GM19324 (cell line): ENCODE data around the gene PLPPR3.

Experiments
- ATAC-seq: cut with Tn5 transposase; IDR thresholded peaks from one replicate; pipeline ENCODE4 v1.9.1; 2021; ENCODE audit warnings: mild to moderate bottlenecking, moderate library complexity; ENCODE audit not compliant: unreplicated experiment, low FRiP score

PLPPR3 gene

DNA sequence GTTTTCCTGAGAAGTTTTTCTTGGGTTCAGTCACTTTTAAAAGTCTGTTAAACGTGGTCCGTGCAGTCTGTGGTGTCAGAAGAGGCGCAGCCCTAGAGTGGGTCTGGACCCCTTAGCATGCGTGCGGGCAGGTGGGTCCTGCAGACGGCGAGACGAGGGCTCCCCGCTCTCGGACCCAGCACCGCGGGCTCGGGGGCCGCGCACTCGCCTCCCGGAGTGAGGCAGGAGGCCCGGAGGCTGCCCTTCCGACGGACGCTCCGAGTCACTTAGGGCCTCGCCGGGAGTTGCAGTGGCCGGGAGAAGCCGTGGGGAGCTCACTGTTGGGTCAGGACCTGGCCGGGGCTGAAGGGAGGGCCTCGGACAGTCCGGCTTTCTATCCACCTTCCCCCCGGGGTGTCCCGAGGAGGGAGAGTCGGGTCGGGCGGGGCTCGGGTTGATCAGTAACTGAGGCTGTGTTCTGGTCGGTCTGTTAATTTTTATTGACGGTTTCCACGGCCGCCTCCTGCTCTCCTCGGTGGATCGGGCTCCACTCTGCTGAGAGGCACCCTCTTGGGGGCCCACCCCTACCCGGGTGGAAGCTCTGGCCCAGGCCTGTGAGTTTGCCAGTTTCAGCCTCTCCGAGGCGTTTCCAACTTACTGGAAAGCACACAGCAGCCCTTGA lies 23.2 kb downstream of the PLPPR3 start:
- ATAC-seq, result no peak

DNA sequence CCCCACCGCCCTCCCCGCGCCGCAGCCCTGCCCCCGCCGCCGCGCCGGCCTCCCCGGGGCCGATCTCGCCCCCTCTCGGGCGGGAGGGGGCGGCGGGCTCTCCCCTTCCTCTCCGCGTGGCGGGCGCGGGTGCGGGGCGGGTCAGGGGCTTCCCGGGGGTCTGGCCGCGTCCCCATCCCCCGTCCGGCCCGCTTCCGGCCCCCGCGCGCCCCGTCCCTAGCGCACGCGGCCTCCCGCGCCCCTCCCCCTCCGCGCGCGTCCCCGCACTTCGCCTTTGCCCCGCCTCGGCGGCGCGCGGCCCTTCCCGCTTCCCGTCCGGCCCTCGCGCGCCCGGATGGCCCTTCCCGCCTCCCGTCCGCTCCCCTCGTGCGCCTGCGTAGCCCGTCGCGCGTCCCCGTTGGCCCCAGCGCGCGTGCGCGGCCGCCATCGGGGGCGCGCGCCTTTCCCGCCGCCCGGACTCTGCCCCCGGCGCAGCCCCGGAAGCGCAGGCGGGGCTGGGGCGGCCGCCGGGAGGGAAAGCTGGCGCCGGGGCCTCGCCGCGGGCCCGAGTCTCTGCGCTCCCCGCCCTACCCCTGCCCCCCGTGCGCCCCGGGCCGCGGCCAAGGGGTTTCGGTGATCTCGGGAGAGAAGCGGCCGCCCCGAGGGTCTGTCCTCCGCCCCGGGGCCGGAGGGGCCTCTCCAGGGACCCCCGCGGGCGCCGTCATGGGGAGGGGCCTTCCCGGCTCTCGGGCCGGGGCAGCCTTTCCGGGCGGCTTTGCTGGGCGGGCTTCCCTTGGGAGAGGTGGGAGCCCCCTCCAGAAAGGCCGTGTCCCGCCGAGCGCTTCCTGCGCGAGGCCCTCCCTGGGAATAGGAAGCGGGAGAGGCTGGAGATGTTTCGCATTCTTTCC lies 24.0 kb downstream of the PLPPR3 start:
- peak; percentile 52 for ATAC-seq

DNA sequence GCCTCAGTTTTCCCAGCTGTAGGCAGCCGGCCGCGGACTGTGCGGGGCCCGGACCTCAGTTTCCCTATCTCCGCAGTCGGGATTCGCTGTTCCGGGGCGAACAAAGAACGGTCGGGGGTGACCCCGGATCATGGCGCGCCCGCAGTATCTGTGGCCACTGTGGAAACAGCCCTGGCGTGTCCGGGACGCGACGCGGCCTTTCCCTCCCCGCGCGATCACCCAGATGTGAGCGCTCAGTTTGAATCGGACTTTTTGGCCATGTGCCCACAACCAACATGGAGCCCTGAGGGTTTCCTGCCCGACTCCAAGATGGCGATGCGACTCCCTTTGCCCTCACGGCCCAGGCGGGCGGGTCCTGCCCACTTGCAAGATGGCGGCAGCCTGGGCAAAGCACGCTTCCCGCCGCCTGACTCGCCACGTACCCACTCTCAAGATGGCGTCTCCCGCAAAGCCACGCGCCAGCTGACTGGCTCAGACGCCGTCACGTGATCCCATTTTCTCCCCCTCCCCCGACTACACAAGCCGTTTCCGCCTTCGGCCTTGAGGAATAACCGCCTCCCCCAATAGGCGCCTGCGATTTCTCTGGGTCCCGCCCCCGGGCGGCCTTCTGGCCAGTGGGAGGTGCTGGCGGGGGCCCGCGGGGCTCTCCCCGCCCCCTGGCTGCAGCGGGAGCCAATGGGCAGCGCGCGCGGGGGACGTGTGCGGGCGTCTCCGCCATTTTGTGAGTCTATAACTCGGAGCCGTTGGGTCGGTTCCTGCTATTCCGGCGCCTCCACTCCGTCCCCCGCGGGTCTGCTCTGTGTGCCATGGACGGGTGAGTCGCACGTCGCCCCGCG lies 24.8 kb downstream of the PLPPR3 start, which contains the start of gene PTBP1:
Gene PTBP1, plus strand, starts transcription at position 761 of the 836 bp plus-strand sequence. Its CDS starts 46 bp downstream, at position 807.
- ATAC-seq, result peak; percentile 81

DNA sequence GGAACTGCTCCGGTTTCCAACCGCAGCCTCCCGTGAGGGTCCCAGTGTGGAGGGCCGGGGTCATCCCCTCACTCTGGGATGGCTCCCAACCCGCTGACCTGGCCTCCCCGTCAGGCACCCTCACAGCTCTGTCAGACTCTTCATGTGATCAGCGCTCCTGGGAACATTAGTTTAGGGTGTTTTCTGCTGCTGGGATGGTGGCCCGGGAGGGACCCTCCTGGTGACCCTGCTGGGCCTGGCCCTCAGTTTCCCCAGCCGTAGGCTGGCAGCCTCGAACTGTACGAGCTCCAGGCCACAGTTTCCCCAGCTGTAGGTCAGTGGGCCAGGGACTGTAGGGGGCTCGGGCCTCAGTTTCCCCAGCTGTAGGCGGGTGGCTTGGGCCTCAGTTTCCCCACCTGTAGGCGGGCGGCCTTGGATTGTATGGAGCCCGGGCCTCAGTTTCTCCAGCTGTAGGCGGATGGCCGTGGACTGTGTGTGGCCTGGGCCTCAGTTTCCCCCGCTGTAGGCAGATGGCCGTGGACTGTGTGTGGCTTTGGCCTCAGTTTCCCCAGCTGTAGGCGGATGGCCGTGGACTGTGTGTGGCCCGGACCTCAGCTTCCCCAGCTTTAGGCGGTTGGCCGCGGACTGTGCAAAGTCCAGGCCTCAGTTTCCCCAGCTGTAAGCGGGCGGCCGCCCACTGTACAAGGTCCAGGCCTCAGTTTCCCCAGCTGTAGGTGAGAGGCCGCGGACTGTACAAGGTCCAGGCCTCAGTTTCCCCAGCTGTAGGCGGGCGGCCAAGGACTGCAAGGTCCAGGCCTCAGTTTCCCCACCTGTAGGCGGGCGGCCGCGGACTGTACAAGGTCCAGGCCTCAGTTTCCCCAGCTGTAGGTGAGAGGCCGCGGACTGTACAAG lies 25.8 kb downstream of the PLPPR3 start:
- no peak for ATAC-seq

- ATAC-seq, result no peak
Measured at GRCh38 chr19:795073-795611, 26.6 kb downstream of the PLPPR3 start.

DNA sequence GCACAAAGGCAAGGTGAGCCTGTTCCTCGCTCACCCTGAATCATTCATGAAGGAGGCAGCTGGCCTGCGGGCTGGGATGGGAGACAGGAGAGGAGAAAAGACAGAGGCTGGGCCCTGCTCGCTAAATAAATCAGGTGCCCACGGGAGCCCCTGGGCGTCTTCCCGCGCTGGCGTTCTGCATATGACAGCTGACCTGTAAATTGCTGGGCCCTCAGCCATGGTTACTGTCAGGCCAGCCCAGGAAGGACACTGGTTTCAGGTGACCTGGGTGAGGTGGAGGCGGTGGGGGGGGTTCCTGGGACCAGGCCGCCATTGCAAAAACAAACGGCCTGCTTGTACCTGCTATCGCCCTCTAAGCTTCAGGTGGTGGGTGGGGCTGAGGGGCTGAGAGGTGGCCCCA lies 27.9 kb downstream of the PLPPR3 start:
- no peak for ATAC-seq

DNA sequence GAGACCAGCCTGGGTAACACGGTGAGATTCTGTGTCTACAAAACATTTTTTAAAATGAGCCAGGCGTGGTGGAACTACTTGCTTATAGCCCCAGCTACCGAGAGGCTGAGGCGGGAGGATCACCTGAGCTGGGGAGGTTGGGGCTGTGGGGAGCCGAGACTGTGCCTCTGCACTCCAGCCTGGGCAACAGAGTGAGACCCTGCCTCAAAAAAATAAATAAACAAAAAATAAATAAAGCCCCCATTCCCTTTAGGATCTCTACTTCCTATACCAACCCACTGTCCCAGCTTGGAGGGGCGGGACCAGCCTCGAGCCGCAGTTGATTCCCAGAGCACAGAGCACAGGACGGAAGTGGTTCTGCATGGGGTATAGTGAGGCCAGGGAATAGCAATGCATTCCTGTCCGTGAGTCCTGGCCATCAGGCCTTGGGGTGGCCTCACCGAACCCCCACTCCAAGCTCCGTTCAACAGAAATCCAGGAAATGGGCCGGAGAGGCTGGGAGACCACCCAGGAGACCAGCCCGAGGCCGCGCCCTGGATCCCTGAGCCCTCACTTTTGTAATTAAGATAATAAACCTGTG lies 29.4 kb downstream of the PLPPR3 start:
- no peak for ATAC-seq

DNA sequence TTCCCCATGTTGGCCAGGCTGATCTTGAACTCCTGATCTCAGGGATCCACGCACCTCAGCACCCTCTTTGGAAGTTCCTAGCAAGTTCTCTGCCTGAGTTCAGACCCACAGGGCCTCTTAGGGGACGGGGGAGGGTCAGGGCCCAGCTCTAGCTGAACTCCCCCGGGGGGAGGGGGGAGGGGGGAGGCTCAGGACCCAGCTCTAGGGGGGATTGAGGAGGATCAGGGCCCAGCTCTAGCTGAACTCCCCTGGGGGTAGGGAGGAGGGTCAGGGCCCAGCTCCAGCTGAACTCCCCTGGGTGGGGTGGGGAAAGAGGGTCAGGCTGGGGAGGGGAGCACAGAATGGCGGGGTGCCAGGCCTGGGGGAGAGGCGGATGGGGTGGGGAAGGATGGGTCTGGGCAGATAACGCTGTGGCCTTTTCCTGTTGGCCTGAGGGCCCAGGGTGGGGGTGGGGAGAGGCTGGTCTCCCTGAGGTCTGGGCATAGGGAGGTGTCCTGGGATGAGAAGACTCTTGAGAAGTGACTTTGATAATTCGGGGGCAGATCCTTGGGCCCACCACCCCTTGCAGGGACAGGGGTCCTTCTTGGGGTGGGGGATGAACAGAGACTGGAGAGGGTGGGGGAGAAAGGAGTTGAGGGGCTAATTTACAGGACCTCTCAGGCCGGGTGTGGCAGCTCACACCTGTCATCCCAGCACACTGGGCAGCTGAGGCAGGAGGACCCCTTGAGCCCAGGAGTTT lies 30.0 kb downstream of the PLPPR3 start:
- ATAC-seq, result no peak

GRCh38 chr19:791007-791566 lies 30.7 kb downstream of the PLPPR3 start:
- no peak for ATAC-seq

GRCh38 chr19:789701-790060 lies 32.1 kb downstream of the PLPPR3 start:
- no peak for ATAC-seq

DNA sequence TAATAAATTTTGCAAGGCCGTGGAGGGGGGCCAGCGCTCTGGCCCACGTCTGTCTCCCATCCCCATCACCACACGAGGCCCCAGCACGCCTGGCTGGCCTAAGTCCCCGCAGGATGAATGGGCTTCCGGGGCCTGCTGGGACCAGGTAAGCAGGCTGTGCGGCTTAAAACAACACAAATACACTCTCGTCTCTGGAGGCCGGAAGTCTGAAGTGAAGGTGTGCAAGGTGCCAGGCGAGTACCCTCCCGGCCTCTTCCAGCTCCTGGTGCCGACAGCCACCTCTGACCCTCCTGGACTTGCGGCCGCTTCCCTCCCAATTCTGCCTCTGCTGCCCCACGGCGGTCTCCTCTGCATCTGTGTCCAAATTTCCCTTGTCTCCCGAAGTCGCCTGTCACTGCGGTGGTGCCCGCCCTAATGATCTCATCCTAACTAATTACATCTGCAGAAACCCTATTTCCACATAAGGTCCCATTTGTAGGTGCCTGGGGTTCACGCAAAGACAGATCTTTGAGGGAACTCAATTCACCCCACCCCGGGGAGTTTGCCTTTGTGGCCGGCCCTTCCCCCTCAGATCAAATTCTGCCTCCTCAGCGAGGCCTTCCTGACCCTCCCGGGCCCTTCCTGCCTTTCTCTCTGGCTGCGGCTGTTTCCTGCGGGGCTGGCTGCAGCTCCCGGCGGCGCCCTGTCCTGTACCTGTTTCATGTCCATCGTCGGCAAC lies 32.6 kb downstream of the PLPPR3 start:
- no peak for ATAC-seq

DNA sequence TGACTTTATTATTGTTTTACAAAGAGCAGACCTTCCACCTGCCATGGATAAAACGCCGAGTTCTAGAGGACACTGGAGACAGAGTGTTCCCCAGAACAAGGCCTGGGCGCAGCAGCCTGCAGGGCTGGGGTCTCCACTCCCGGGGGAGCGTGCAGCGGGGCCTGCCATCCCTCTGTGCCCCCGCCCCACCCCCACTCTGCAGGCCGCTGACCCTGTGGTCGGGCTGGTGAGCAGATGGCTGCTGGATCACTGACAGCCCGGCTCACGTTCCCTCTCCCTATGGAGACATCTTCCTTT lies 33.1 kb downstream of the PLPPR3 start:
- ATAC-seq, result no peak

DNA sequence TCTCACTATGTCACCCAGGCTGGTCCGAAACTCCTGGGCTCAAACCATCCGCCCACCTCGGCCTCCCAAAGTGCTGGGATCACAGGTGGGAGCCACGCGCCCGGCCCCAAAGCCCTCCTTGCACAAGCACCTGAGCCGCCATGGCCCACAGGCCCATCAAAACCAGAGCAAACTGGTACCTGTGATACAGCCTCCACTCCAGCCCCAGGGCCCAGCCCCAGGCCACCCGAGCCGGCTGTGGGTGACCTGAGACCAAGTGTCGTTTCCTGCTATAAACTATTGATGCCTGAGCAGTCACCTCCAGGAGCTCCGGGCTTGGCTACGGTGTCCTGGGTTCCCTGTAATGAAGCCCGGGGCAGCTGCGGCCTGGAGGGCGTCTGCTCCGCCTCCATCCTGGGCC lies 34.2 kb downstream of the PLPPR3 start:
- ATAC-seq, result no peak

- no peak for ATAC-seq
Measured at GRCh38 chr19:784541-784940, 37.2 kb downstream of the PLPPR3 start.

GRCh38 chr19:782878-783668 lies 38.7 kb downstream of the PLPPR3 start:
- ATAC-seq, result no peak

DNA sequence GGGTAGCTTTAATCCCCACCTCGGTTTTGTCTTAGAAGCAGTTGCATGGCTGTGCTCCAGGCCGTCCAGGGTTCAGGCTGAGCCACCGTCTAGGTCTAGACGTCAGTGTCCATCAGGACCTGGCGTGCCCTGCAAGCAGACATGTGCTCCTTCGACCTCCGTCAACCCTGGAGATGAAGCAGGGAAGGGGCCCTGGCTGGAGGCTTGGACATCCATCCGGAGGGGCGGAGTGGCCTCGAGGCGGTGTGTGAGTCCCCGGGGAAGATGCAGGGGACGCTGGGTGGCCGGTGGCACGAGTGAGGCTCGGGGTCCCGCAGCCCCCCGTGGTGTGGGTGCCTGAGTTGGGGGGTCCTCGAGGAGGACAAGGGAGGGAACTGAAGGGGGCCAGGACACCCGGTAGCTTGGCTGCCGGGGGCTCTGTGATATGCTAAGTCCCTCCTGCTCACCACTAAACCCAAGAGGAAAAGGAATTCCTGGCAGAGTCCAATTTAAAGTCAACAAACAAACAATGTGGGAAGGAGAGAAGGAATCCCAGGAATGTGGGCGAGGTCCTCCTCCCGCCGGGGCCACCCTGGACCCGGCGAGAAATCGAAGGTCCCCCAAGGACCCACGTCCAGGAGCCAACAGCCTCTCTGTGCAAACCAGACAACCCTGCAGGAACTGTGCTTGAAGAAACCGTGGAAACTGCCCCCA lies 39.4 kb downstream of the PLPPR3 start:
- ATAC-seq, result no peak

DNA sequence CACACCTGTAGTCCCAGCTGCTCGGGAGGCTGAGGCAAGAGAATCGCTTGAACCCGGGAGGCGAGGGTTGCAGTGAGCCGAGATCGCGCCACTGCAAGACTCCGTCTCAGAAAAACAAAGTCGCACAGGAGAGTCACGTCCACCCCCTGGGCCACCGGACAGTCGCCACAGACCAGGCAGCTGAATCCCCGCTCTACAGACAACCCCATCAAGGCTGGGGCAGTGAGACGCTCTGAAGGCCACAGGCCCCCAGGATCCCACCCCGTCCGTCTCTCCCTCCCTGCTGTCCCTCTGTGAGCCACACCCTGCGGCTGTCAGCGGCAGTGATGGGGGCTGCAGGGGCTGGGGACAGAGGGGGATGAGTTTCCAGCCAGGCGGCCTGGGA lies 40.0 kb downstream of the PLPPR3 start:
- ATAC-seq, result no peak
